Activated B cell treated with CpG ODN at 0.5 μM for 24 hours (primary cell): ENCODE data around the gene LPIN1. TPM values are rescaled to one million over a fixed set of nuclear protein-coding genes. Genes with fewer than 3 reads are reported as not detected.

ENCODE experiments used
- ATAC-seq: fragments of 200-7000 bp; cut with Tn5 transposase; one replicate; pipeline ENCODE4 v1.10.0; 2021; ENCODE audit warnings: low read depth, mild to moderate bottlenecking, moderate library complexity
- CTCF ChIA-PET: fragments of 350-600 bp; sonication (Branson Sonifier 250); formaldehyde crosslinking; loops from one replicate; lab custom pipeline; 2021; ENCODE audit warnings: antibody characterized with exemption; lab: Charles Lee
- POLR2A ChIA-PET: fragments of 350-600 bp; sonication (Branson Sonifier 250); formaldehyde crosslinking; loops from one replicate; lab custom pipeline; 2021; ENCODE audit warnings: antibody characterized with exemption; lab: Charles Lee
- DNase-seq: peaks from one replicate; pipeline ENCODE4 v3.0.0; 2022
- H3K27ac Mint-ChIP-seq: one replicate; pipeline ENCODE4 v1.8.0; 2020; ENCODE audit warnings: mixed read lengths
- H3K27me3 Mint-ChIP-seq: one replicate; pipeline ENCODE4 v1.8.0; 2021; ENCODE audit warnings: mixed read lengths
- H3K36me3 Mint-ChIP-seq: one replicate; pipeline ENCODE4 v1.8.0; 2021; ENCODE audit warnings: low read depth, mixed read lengths
- H3K4me1 Mint-ChIP-seq: one replicate; pipeline ENCODE4 v1.8.0; 2021; ENCODE audit warnings: mixed read lengths
- H3K4me3 Mint-ChIP-seq: one replicate; pipeline ENCODE4 v1.8.0; 2020; ENCODE audit warnings: mild to moderate bottlenecking, mixed read lengths
- H3K9me3 Mint-ChIP-seq: one replicate; pipeline ENCODE4 v1.8.0; 2020; ENCODE audit warnings: mixed read lengths
- intact Hi-C: fragments of 100-400 bp; cut with micrococcal nuclease; formaldehyde crosslinking; loops from one replicate; pipeline ENCODE4 v1.15.1; 2024
- total RNA-seq: library from RNA; stranded (reverse); gene quantifications from 2 replicates; pipeline ENCODE4 v1.2.3, GENCODE V29; 2022
- TF ChIP-seq, protein P1 (sequence below): fragments of 200-600 bp; IDR thresholded peaks from one replicate; pipeline ENCODE4 v1.8.0; 2022; ENCODE audit warnings: antibody characterized with exemption, mild to moderate bottlenecking

Gene LPIN1
- total RNA-seq, 1 donor from 2014 or later: 74.3 TPM

DNA sequence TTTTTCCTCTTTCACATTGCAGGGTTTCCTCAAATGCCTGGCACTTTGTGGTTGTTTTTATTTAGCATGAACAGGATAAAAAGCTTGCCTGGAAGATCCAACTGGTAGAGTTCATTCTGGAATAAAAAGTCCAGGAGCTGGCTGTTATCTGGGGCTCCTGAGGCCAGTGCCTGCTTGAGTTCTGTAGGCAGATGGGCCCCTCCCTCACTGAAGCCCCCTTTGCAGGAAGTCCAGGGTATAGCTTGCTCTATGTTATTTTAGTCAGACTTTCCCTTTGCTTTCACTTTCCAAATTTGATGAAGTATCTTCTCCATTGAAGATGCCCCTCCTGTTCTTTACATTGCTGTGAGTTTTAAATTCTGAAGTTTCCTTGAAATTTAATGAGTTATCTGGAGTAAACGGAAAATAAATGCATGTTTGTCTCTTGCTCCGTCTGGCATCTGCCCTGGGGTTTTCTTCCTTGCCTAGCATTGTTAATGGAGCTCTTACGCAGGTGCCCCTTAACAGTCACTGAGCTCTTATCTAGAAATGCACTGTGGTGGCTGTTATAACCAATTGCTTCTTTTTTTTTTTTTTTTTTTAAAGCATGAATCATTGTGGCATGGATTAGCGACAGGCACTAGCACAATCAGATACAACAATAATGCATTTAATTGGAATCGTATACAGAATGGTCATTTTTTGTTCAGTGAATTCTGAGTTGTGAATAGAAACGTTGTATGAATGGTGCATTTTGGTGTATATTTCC lies 27.0 kb upstream of the LPIN1 start:
- POLR2A ChIA-PET: interaction anchor here (0.6 kb wide), 1 partner anchor 147 kb away, joined by 4 read pairs; no protein-coding TSS in a partner anchor
- TF ChIP-seq, protein P1, sequence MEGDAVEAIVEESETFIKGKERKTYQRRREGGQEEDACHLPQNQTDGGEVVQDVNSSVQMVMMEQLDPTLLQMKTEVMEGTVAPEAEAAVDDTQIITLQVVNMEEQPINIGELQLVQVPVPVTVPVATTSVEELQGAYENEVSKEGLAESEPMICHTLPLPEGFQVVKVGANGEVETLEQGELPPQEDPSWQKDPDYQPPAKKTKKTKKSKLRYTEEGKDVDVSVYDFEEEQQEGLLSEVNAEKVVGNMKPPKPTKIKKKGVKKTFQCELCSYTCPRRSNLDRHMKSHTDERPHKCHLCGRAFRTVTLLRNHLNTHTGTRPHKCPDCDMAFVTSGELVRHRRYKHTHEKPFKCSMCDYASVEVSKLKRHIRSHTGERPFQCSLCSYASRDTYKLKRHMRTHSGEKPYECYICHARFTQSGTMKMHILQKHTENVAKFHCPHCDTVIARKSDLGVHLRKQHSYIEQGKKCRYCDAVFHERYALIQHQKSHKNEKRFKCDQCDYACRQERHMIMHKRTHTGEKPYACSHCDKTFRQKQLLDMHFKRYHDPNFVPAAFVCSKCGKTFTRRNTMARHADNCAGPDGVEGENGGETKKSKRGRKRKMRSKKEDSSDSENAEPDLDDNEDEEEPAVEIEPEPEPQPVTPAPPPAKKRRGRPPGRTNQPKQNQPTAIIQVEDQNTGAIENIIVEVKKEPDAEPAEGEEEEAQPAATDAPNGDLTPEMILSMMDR: no peak
- H3K27me3 Mint-ChIP-seq: peaks cover 20% of the 10 kb centered on the region
- no peaks in the 10 kb centered on the region for H3K36me3 Mint-ChIP-seq
- ATAC-seq (no peak), DNase-seq (no peak)
- peaks cover 18% of the 10 kb centered on the region for H3K4me1 Mint-ChIP-seq
- intact Hi-C loops: no loop called here
- no peaks in the 10 kb centered on the region for H3K9me3 Mint-ChIP-seq
- peak overlapping the region; percentile 56 for H3K4me3 Mint-ChIP-seq
- no peak overlapping the region for H3K27ac Mint-ChIP-seq
- CTCF ChIA-PET: interaction anchor here (1.0 to 1.7 kb wide), 3 partner anchors 25 to 31 kb away, joined by 3 to 7 read pairs (median 3); no protein-coding TSS in a partner anchor

DNA sequence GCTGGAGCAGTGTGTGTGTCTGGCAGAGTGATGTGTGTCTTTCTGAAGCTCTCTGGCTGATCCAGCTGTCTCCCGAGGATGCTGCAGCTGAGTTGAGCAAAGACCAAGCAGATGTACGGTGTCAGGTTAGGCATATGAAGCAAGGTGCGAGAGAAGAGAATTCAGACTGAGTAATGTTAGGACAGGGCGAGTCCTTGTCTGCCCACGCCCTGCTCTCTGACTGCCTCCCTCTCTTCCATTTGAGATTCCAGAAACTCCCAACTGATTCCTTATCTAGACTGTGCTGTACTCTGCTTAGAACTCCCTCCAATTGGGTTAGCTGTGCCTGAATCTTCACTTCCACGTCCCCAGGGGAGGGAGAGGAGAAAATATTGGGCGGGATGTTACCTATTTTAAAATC lies 25.7 kb upstream of the LPIN1 start:
- H3K4me3 Mint-ChIP-seq: no peak overlapping the region
- H3K27ac Mint-ChIP-seq: no peak overlapping the region
- H3K4me1 Mint-ChIP-seq: peaks cover 18% of the 10 kb centered on the region
- no peak for ATAC-seq
- CTCF ChIA-PET: interaction anchor here (1.0 kb wide), 1 partner anchor 31 kb away, joined by 4 read pairs; no protein-coding TSS in a partner anchor
- peaks cover 20% of the 10 kb centered on the region for H3K27me3 Mint-ChIP-seq
- TF ChIP-seq, protein P1: no peak
- no peaks in the 10 kb centered on the region for H3K36me3 Mint-ChIP-seq
- H3K9me3 Mint-ChIP-seq: no peaks in the 10 kb centered on the region
- POLR2A ChIA-PET: no interaction called here
- DNase-seq: no peak
- intact Hi-C loops: no loop called here

DNA sequence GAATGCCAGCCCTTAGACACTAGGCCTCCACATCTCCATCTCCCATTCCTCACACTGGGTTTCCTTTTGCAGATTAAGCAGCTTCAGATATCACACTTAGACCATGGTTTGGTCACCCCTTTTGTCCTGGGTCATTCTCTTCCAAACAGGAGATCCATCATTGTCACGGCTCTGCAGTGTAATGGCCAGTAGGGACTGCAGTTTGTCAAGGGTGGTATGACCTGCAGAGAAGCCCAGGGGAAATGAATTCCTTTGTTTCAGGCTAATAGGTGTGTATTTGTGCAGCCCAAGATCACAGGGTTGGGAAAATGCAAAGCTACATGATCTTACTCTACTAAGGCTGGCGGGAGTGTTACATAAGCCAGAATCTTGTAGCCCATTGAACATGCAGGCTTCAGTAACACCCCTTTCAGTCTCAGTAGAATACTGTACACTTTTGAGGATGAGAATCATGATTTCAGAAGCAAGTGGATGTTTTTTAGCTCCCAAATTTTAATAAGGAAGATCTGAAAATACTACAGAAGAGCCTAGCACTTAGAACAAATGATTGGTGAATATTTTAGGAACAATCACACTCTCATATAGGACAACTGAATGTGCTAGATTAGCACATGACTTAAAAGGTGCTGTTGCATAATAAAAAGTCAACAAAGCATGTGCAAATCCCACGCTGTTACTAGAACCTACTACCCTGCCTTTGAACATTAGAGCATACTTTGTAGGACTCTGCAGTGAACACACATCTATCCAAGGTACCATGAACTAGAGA lies 24.0 kb upstream of the LPIN1 start:
- DNase-seq: no peak
- intact Hi-C loops: no loop called here
- no peaks in the 10 kb centered on the region for H3K9me3 Mint-ChIP-seq
- H3K27me3 Mint-ChIP-seq: peaks cover 20% of the 10 kb centered on the region
- TF ChIP-seq, protein P1: no peak
- no peak overlapping the region for H3K27ac Mint-ChIP-seq
- no peak for ATAC-seq
- no peak overlapping the region for H3K4me3 Mint-ChIP-seq
- no peaks in the 10 kb centered on the region for H3K36me3 Mint-ChIP-seq
- POLR2A ChIA-PET: no interaction called here
- H3K4me1 Mint-ChIP-seq: peaks cover 8% of the 10 kb centered on the region
- CTCF ChIA-PET: interaction anchor here (0.7 kb wide), 1 partner anchor 57 kb away, joined by 3 read pairs; no protein-coding TSS in a partner anchor

DNA sequence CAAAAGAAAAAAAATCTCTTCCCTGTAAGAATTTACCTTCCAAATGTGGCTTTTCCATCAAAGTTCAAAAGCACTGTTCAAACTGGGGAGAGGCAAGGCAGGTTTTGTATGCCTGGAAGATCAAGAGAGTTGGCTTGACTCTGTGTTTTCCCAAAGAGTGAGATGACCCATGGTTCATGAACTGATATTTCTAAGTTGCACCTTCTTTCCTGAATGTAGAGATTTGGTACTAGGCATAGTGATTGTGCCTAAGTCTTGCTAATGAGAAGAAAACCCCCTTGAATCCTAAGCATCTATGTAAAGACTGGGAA lies 23.4 kb upstream of the LPIN1 start:
- Mint-ChIP-seq H3K36me3 (no peaks in the 10 kb centered on the region), H3K27ac (no peak overlapping the region)
- CTCF ChIA-PET: no interaction called here

More for the DNA sequence above, 23.4 kb upstream of the LPIN1 start:
- TF ChIP-seq, protein P1: no peak
- intact Hi-C loops: no loop called here
- DNase-seq: no peak
- ATAC-seq: no peak
- Mint-ChIP-seq H3K9me3 (no peaks in the 10 kb centered on the region), H3K4me1 (peaks cover 6% of the 10 kb centered on the region), H3K4me3 (no peak overlapping the region), H3K27me3 (peaks cover 20% of the 10 kb centered on the region)
- POLR2A ChIA-PET: no interaction called here
